Type B pancreatic cell (in vitro differentiated cells): ENCODE measurements around the gene DNAH17. TPM values are rescaled to one million over a fixed set of nuclear protein-coding genes. Genes with fewer than 3 reads are reported as not detected.

Experiments
- DNase-seq: peaks from one replicate; pipeline ENCODE4 v3.0.0; 2021; ENCODE audit warnings: mixed read lengths; ENCODE audit not compliant: unreplicated experiment; ENCODE audit errors: extremely low spot score
- H3K27ac Mint-ChIP-seq: 2 replicates; pipeline ENCODE4 v1.8.0; 2021; ENCODE audit warnings: mild to moderate bottlenecking, mixed read lengths
- H3K27me3 Mint-ChIP-seq: 2 replicates; pipeline ENCODE4 v1.8.0; 2021; ENCODE audit warnings: mixed read lengths
- H3K36me3 Mint-ChIP-seq: 2 replicates; pipeline ENCODE4 v1.8.0; 2021; ENCODE audit warnings: mixed read lengths
- H3K4me1 Mint-ChIP-seq: one replicate; pipeline ENCODE4 v1.8.0; 2021; ENCODE audit warnings: mixed read lengths; ENCODE audit not compliant: unreplicated experiment
- H3K4me3 Mint-ChIP-seq: 2 replicates; pipeline ENCODE4 v1.8.0; 2021; ENCODE audit warnings: mild to moderate bottlenecking, mixed read lengths
- H3K9me3 Mint-ChIP-seq: 2 replicates; pipeline ENCODE4 v1.8.0; 2021; ENCODE audit warnings: mixed read lengths
- CTCF ChIP-seq: fragments of 200-600 bp; sonication (generic); conservative IDR thresholded peaks from 2 replicates; pipeline ENCODE4 v1.5.0; 2021; ENCODE audit warnings: antibody characterized with exemption, mild to moderate bottlenecking
- total RNA-seq: library from RNA; stranded (reverse); gene quantifications from 2 replicates; pipeline ENCODE4 v1.2.1, GENCODE V29; 2021; ENCODE audit warnings: low replicate concordance

The DNAH17 gene
- total RNA-seq, 1 donor from 2014 or later, result 0.07 TPM

GRCh38 chr17:78528541-78528940, 48.7 kb downstream of the DNAH17 start:
- Mint-ChIP-seq H3K4me3 (no peak overlapping the region), H3K27me3 (no peaks in the 10 kb centered on the region), H3K27ac (no peak overlapping the region), H3K9me3 (no peaks in the 10 kb centered on the region), H3K36me3 (no peaks in the 10 kb centered on the region), H3K4me1 (peaks cover 4% of the 10 kb centered on the region)
- DNase-seq, result no peak
- no peak for TF ChIP-seq CTCF

- Mint-ChIP-seq H3K4me3 (no peak overlapping the region), H3K9me3 (no peaks in the 10 kb centered on the region), H3K36me3 (no peaks in the 10 kb centered on the region), H3K27ac (no peak overlapping the region), H3K4me1 (peaks cover 4% of the 10 kb centered on the region), H3K27me3 (no peaks in the 10 kb centered on the region)
- TF ChIP-seq CTCF, result no peak
- no peak for DNase-seq
Measured at GRCh38 chr17:78527345-78527744, 49.9 kb downstream of the DNAH17 start.

- Mint-ChIP-seq H3K4me3 (no peak overlapping the region), H3K27me3 (no peaks in the 10 kb centered on the region), H3K36me3 (no peaks in the 10 kb centered on the region), H3K9me3 (no peaks in the 10 kb centered on the region), H3K27ac (no peak overlapping the region), H3K4me1 (peaks cover 4% of the 10 kb centered on the region)
- TF ChIP-seq CTCF, result no peak
- DNase-seq, result no peak
Measured at GRCh38 chr17:78526231-78527025, 50.8 kb downstream of the DNAH17 start.

GRCh38 chr17:78525511-78526160, 51.6 kb downstream of the DNAH17 start:
- Mint-ChIP-seq H3K4me1 (peaks cover 4% of the 10 kb centered on the region), H3K27me3 (no peaks in the 10 kb centered on the region), H3K27ac (no peak overlapping the region), H3K9me3 (no peaks in the 10 kb centered on the region), H3K4me3 (no peak overlapping the region), H3K36me3 (no peaks in the 10 kb centered on the region)
- TF ChIP-seq CTCF, result no peak
- no peak for DNase-seq

- no peak for DNase-seq
- TF ChIP-seq CTCF, result no peak
- Mint-ChIP-seq H3K4me1 (peaks cover 4% of the 10 kb centered on the region), H3K9me3 (no peaks in the 10 kb centered on the region), H3K36me3 (no peaks in the 10 kb centered on the region), H3K27ac (no peak overlapping the region), H3K4me3 (no peak overlapping the region), H3K27me3 (no peaks in the 10 kb centered on the region)
Measured at GRCh38 chr17:78524870-78525510, 52.2 kb downstream of the DNAH17 start.
